HG02588 (cell line): Measurements from ENCODE around the gene AARS2.
A peak's percentile ranks its signal among the peaks of the same experiment; 100 is the strongest.

Experiments used
- ATAC-seq: cut with Tn5 transposase; IDR thresholded peaks from one replicate; pipeline ENCODE4 v1.9.1; 2021; ENCODE audit warnings: mild to moderate bottlenecking, moderate library complexity; ENCODE audit not compliant: unreplicated experiment

AARS2 gene

GRCh38 chr6:44276667-44277640 lies 36.2 kb downstream of the AARS2 start:
- ATAC-seq = no peak

DNA sequence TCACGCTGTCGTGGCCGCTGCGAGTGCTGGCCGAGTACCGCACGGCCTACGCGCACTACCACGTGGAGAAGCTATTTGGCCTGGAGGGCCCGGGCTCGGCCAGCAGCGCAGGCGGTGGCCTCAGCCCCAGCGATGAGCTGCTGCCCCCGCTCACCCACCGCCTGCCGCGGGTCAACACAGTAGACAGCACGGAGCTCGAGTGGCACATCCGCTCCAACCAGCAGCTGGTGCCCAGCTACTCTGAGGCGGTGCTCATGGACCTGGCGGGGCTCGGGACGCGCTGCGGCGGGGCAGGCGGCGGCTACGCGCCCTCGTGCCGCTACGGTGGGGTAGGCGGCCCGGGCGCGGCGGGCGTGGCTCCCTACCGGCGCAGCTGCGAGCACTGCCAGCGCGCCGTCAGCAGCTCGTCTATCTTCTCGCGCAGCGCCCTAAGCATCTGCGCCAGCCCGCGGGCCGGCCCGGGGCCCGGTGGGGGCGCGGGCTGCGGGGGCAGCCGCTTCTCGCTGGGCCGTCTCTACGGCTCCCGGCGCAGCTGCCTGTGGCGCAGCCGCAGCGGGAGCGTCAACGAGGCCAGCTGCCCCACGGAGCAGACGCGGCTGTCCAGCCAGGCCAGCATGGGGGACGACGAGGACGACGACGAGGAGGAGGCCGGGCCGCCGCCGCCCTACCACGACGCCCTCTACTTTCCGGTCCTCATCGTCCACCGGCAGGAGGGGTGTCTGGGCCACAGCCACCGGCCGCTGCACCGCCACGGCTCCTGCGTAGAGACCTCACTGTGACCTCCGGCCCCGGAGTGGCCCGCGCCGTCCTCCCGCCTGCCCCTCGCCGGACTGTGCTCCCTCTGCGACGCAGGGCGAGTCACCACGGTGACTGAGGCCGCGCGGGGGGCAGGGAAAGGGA lies 37.1 kb downstream of the AARS2 start:
- no peak for ATAC-seq

DNA sequence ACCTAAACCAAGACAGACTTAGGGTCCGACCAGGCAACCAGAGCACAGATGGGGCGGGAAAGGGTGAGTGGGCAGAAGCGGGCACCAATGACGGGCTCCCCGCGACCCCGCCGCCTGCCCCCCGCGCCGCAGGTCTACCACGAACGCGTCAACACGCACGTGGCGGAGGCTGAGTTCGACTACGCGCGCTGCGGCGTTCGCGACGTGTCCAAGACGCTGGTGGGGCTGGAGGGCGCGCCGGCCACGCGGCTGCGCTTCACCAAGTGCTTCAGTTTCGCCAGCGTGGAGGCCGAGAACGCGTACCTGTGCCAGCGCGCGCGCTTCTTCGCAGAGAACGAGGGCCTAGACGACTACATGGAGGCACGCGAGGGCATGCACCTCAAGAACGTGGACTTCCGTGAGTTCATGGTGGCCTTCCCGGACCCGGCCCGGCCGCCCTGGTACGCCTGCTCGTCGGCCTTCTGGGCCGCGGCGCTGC lies 37.8 kb downstream of the AARS2 start:
- ATAC-seq = no peak

GRCh38 chr6:44273617-44274016 lies 39.5 kb downstream of the AARS2 start:
- no peak for ATAC-seq

- ATAC-seq = no peak
These were observed 40.1 kb downstream of the AARS2 start for GRCh38 chr6:44272999-44273566.

DNA sequence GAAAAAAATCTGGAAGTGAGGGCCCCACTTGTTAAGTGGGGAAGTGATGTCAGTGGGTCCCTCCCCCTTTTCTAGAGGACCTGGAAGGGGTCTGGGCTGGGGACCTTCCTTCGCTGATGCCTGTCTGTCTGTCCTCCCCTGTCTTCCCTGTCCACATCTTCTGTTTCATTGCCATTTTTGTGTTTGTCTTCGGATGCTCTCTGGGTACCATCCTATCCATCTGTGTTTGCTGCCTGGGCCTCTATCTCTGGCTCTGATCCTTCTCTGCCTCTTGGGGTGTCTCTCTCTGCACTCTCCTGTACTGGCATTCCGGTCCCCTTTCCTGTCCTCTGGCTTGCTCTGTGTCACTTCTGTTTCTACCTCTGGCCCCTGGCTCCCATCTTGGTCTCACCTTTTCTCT lies 40.6 kb downstream of the AARS2 start:
- ATAC-seq = no peak

GRCh38 chr6:44271914-44272313 lies 41.2 kb downstream of the AARS2 start:
- no peak for ATAC-seq

DNA sequence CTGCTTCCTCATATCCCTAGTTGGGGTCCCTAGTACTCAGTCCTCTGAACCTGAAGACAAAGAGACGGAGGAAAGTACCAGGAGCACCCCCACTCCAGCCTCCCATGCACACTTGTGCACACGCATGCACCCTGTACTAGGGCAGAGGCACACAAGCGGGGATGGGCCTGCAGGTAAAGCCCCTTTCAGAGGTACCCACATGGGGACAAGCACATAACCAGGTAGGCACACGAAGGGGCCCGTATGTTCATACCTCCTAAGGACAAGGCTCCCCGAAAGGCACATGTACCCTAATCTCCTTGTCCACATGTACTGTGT lies 41.8 kb downstream of the AARS2 start:
- ATAC-seq = no peak

GRCh38 chr6:44270526-44271405 lies 42.4 kb downstream of the AARS2 start:
- no peak for ATAC-seq

DNA sequence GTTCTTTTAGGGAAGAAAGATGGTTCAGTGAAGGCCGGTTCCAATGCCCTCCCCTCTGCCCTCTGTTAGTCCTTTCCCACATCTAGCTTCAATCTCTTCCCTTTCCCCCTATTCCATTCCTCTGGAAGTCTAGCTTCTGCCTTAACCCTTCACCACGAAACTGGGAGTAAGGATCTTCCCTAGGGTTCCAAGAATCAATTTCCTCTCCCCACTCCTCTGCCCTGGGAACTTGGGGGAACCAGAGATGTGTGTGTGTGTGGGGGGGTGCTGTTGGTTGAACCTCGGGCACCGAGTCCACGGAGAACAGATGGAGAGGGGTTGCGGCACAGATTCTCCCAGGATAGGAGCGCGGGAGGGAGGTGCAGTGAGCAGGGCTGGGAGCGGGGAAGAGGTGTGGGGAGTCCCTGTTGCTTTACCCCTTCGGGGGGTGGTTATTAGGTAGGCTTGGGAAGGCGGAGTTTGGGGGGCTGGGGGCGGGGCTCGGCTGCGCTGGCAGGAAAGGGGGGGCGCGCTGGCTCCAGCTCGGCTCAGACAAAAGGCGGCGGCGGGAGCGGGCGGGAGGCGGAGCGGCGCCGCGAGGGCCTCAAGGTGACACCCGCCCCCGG lies 43.1 kb downstream of the AARS2 start, which contains the start of gene TMEM151B:
TSS of gene TMEM151B (plus strand) at position 530 of the 605 bp plus-strand sequence. CDS start 293 bp downstream, outside the sequence.
- no peak for ATAC-seq

- ATAC-seq = no peak
These were observed 43.8 kb downstream of the AARS2 start for GRCh38 chr6:44269178-44269920.

- no peak for ATAC-seq
These were observed 45.0 kb downstream of the AARS2 start for GRCh38 chr6:44268095-44268628.

GRCh38 chr6:44267252-44267651 lies 45.9 kb downstream of the AARS2 start:
- no peak for ATAC-seq

DNA sequence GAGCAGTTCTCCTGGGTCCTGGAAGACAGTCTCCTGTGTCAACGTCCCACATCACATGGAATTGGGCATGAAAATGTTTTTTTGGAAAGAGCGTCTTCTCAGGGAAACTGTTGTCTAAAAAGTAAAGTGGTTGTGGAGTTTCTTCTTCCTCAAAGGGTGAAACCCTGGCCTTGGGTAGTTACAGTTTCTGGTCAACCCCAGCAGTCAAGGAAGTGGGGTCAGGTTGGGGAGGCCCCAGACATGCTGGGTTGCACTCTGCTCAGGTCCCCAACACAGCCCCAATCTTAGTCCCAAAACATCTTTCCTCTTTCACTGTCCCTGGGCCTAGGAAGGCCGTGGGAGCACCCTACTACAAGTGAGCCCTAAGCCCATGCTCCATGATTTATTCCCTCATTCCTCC lies 46.8 kb downstream of the AARS2 start:
- peak; percentile 27 for ATAC-seq

GRCh38 chr6:44265722-44266233 lies 47.4 kb downstream of the AARS2 start:
- no peak for ATAC-seq

DNA sequence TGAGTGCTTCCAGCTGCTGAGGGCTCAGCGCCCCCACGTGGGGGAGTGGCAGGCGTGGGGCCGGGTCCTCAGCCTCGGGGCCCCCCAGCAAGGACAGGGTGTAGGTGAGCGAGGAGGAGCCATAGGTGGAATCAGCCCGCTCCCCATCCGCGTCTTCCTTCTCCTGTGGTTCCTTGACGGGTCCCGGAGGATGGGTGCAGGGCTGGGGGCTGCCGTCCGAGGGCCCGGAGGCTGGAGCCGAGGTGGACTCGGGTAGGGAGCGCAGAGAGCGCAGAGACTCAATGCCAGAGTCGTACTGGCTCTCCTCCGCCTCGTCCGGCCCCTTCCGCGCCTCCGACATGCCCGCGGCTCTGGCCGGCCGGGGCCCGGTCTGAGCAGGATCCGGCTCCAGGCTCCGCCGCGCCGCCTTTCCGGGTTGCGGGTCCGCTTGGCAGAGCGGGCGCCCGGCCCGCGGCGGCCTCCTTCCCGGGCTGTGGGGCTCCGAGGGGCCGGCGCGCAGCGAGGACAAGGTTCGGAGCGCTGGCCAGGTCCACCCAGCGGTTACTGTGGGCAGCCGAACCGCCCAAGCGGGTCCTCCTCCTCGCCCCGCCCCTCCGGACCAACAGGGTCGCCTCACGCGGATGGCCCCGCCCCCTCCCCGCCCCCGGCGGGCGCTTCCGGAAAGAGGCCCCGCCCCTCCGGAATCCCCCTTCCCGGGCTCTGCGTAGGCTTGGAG lies 48.0 kb downstream of the AARS2 start, which contains the start of gene NFKBIE:
TSS of gene NFKBIE (minus strand) at position 545 of the 715 bp plus-strand sequence. CDS start at position 340, 205 bp downstream.
- ATAC-seq = peak; percentile 32

DNA sequence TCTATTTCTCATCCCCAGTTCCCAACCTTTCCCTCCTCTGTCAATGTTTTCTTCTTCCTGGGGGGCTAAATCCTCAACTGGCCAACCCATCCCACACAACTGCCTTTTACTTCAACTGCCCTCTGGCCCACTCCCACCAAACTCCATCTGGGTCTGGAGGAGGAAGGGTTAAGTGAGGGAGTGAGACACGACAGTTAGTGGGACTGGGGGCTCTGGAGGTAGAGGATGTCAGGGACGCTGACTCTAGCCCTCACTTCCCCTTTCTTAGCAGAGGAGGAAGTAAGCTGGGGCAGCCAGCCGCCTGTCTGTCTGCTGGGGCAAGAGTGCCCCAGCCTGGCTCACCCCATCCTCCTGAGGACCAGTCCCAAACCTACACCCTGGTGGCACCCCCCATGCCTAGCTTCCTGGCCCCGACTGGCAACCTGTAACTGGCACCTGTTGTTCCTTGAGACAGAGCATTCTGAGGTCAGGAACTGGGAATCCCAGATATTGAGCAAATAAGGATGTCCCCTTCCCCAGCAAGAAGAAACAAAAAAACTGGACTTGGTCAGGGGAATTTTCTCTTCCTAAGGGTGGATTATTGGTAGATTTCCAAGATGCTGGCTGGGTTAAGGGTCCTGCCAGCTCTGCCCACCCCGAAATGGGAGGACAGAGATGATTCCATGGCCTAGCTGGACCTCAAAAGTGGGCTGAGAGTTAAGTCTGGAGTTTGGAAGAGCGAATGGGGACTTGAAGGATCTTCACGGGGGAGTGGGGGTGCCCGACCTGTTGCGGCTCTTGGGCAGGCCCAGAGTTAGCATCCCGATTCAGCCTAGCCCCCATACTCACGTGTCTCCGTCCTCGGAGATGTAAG lies 48.8 kb downstream of the AARS2 start:
- ATAC-seq = no peak
